A549 treated with RU486 at 1 μM for 4 hours (cell line): ENCODE data around the gene NLGN4X. TPM values are rescaled to one million over a fixed set of nuclear protein-coding genes. Genes with fewer than 3 reads are reported as not detected.

Experiments used
- total RNA-seq: library from RNA; stranded (reverse); fragments of 200-300 nt; extraction: Qiagen RNA extraction; gene quantifications from 5 replicates; pipeline ENCODE4 v1.2.3, GENCODE V29; 2022; ENCODE audit warnings: low read depth

The NLGN4X gene
- not detected in 5 replicates for total RNA-seq

DNA sequence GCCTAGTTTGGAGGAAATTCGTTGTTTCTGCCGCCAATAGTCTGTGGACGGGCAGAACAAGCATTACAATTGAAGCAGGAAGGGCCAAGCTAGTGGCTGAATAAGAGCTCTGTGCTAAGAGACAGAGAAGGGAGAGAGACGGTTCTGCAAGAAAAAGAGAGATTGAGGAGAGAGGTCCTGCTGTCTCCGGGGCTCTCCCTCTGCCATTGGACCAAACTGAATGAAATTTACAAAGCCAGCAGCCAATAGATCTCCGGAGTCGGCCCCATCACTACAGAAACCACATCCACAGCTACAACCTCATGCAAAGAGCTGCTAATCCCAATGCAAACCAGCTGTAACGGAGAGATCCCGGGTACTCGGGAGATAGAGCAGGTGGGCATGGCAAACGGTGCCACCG lies at the start of gene NLGN4X:
NLGN4X (minus strand) TSS at position 148 of the 400 bp plus-strand sequence. CDS start 77,401 bp downstream, outside the sequence.

